Peyer's patch (tissue), 4 donors: ENCODE results near the gene BPIFB1.

ENCODE experiments used
- POLR2A ChIP-seq, 2 donors: fragments of 450-650 bp; IDR thresholded peaks; one replicate each; pipeline ENCODE4 v1.5.1; 2017; ENCODE audit warnings: antibody characterized with exemption in 2 of 2, mild to moderate bottlenecking in 2 of 2, moderate library complexity in 2 of 2
- TF ChIP-seq, protein P1 (sequence below), 6 experiments: fragments of 450-650 bp in 4 of 6; fragments of 200-600 bp in 2 of 6; sonication (generic) in 1 of 6; IDR thresholded peaks; one replicate each; pipeline ENCODE4 v1.5.1; 2017 to 2019; ENCODE audit warnings: antibody characterized with exemption in 6 of 6, mild to moderate bottlenecking in 3 of 6, moderate library complexity in 1 of 6

DNA sequence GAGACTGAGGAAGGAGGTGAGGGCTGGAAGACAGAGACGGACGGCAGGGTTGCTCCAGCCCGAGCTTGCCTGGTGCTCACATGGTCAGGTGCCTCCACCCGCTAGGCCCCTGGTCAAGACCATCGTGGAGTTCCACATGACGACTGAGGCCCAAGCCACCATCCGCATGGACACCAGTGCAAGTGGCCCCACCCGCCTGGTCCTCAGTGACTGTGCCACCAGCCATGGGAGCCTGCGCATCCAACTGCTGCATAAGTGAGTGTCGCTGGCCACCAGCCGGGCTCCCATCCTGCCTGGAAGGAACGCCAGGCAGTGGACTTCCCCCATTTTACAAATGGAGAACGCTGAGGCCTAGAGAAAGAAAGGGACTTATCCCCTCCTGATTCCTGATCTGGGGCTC is 7.8 kb downstream of the BPIFB1 start:
- TF ChIP-seq, protein P1, sequence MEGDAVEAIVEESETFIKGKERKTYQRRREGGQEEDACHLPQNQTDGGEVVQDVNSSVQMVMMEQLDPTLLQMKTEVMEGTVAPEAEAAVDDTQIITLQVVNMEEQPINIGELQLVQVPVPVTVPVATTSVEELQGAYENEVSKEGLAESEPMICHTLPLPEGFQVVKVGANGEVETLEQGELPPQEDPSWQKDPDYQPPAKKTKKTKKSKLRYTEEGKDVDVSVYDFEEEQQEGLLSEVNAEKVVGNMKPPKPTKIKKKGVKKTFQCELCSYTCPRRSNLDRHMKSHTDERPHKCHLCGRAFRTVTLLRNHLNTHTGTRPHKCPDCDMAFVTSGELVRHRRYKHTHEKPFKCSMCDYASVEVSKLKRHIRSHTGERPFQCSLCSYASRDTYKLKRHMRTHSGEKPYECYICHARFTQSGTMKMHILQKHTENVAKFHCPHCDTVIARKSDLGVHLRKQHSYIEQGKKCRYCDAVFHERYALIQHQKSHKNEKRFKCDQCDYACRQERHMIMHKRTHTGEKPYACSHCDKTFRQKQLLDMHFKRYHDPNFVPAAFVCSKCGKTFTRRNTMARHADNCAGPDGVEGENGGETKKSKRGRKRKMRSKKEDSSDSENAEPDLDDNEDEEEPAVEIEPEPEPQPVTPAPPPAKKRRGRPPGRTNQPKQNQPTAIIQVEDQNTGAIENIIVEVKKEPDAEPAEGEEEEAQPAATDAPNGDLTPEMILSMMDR (IDR thresholded peaks at IDR 0.05), result no peak
- TF ChIP-seq POLR2A (IDR thresholded peaks at IDR 0.05), result no peak
